GM12878 (cell line): ENCODE measurements around the gene FGR. TPM values are rescaled to one million over a fixed set of nuclear protein-coding genes. Genes with fewer than 3 reads are reported as not detected.

Source experiments
- EED ChIP-seq: sonication (generic); IDR thresholded peaks from 2 replicates; pipeline ENCODE4 v1.6.1; 2016; ENCODE audit warnings: antibody characterized with exemption, low read depth
- EGR1 ChIP-seq, 2 experiments: IDR thresholded peaks; 1 replicate in 1 of 2; 2 replicates in 1 of 2; pipeline ENCODE4 v1.6.1; 2011 to 2012; ENCODE audit warnings: low read depth in 2 of 2, low read length in 2 of 2, borderline replicate concordance in 1 of 2, mild to moderate bottlenecking in 1 of 2, moderate library complexity in 1 of 2
- IKZF2 ChIP-seq, 2 experiments: fragments of 450-650 bp; IDR thresholded peaks; 2 replicates each; pipeline ENCODE4 v1.6.1; 2017; ENCODE audit warnings: mild to moderate bottlenecking in 2 of 2, moderate library complexity in 2 of 2
- NFYB ChIP-seq: IDR thresholded peaks from 2 replicates; pipeline ENCODE4 v1.6.1; 2011; ENCODE audit warnings: low read depth, mild to moderate bottlenecking, low read length, improper control_type of control experiment, moderate library complexity; ENCODE audit not compliant: insufficient read depth
- POU2F2 ChIP-seq: IDR thresholded peaks from 3 replicates; pipeline ENCODE4 v1.6.1; 2011; ENCODE audit warnings: low read depth, mild to moderate bottlenecking, low read length, borderline replicate concordance
- SP1 ChIP-seq: IDR thresholded peaks from one replicate; pipeline ENCODE4 v1.6.1; 2011; ENCODE audit warnings: low read depth, low read length
- YBX1 ChIP-seq: fragments of 450-650 bp; IDR thresholded peaks from 2 replicates; pipeline ENCODE4 v1.6.1; 2016; ENCODE audit warnings: antibody characterized with exemption
- polyA plus RNA-seq, 11 experiments: library from polyadenylated mRNA; depleted of rRNA in 4 of 11; unstranded in 6 of 11; stranded (reverse) in 5 of 11; fragments of >200 nt; fragmentation: Nextera tagmentation in 4 of 11; fragmentation: Illumina TruSeq in 1 of 11; extraction: Ambion mirVana in 4 of 11; extraction: Trizol in 1 of 11; gene quantifications; 1 replicate in 1 of 11; 2 replicates in 10 of 11; pipeline versions ENCODE4 v1.2.1 to v1.2.3, GENCODE V29; 2011 to 2016; ENCODE audit warnings: inconsistent platforms in 2 of 11, missing spikeins in 2 of 11, low read depth in 1 of 11
- total RNA-seq, 4 experiments: library from RNA; depleted of rRNA in 3 of 4; stranded (reverse); fragments of >200 nt in 3 of 4; fragmentation: Illumina TruSeq in 1 of 4; extraction: Trizol in 1 of 4; gene quantifications; 2 replicates each; pipeline versions ENCODE4 v1.2.1 to v1.2.3, GENCODE V29; 2013 to 2021
- TF ChIP-seq, protein P1 (sequence below): IDR thresholded peaks from 2 replicates; pipeline ENCODE4 v1.6.1; 2011; ENCODE audit warnings: borderline replicate concordance, low read depth, mild to moderate bottlenecking, moderate library complexity, mixed read lengths, low read length; ENCODE audit not compliant: insufficient read depth; ENCODE audit errors: extremely low read length
- TF ChIP-seq, protein P2 (sequence below): fragments of 450-650 bp; conservative IDR thresholded peaks from 2 replicates; pipeline ENCODE4 v1.6.1; 2017; ENCODE audit warnings: mild to moderate bottlenecking, moderate library complexity
- TF ChIP-seq, protein P3 (sequence below): fragments of 450-650 bp; IDR thresholded peaks from 2 replicates; pipeline ENCODE4 v1.6.1; 2016; ENCODE audit warnings: mild to moderate bottlenecking, moderate library complexity, borderline replicate concordance
- TF ChIP-seq, protein P4 (sequence below), 3 experiments: IDR thresholded peaks in 2 of 3; conservative IDR thresholded peaks in 1 of 3; 2 replicates each; pipeline ENCODE4 v1.5.1; 2011; ENCODE audit warnings: low read depth in 3 of 3, low read length in 3 of 3, mild to moderate bottlenecking in 3 of 3, control low read depth in 2 of 3, moderate library complexity in 2 of 3, inconsistent platforms in 1 of 3, mixed read lengths in 1 of 3; ENCODE audit not compliant: control insufficient read depth in 2 of 3, insufficient read depth in 1 of 3; ENCODE audit errors: extremely low read depth in 1 of 3
- TF ChIP-seq, protein P5 (sequence below): fragments of 450-650 bp; IDR thresholded peaks from 2 replicates; pipeline ENCODE4 v1.6.1; 2017; ENCODE audit warnings: mild to moderate bottlenecking, moderate library complexity

FGR gene
- total and polyA plus RNA-seq, 10 of the 15 experiments (the other 5 are each of a cell fraction or from before 2014, with no cell fraction given) = 10.9 to 193 (median 74.7) TPM

DNA sequence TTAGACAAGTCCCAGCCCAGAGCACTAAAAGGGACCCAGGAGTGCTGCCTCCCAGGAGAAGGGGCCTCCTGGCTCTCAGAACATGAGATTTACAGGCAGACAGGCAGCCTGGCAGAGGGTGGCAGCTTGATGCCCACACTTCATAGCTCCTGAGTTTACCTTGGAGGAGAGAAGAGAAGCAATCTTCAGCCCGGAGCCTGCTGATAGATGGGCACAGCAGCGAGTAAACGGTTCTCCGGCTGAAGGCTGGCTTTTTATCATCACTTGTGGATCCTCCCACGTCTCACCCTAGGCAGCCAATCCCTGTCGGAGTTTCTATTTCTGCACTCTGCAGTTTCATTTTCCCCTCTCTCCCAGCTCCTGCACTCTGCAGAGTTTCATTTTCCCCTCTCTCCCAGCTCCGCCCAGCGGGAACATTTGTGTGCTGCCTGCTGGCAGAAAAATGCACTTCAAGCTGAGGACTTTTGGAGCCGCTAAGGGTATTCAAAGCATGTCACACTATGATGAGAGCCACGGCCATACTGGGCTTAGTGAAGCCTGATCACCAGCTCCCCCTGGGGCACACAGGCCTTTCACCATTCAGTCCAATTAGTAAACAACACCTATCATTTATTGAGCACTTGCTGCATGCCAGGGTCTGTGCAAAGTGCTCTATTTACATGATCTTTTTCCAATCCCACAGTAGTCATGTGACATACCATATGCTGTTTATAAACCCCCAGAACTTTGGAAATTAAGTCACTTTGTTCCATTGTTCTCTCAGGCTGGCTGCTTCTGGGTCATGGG lies 37.2 kb upstream of the FGR start, which contains the start of gene IFI6 (continued):
- peak; percentile 62; the same call in 1 of the 3 replicates for TF ChIP-seq POU2F2
- no peak for TF ChIP-seq YBX1
- TF ChIP-seq, protein P1, sequence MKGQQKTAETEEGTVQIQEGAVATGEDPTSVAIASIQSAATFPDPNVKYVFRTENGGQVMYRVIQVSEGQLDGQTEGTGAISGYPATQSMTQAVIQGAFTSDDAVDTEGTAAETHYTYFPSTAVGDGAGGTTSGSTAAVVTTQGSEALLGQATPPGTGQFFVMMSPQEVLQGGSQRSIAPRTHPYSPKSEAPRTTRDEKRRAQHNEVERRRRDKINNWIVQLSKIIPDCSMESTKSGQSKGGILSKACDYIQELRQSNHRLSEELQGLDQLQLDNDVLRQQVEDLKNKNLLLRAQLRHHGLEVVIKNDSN = no peak
- TF ChIP-seq, protein P2, sequence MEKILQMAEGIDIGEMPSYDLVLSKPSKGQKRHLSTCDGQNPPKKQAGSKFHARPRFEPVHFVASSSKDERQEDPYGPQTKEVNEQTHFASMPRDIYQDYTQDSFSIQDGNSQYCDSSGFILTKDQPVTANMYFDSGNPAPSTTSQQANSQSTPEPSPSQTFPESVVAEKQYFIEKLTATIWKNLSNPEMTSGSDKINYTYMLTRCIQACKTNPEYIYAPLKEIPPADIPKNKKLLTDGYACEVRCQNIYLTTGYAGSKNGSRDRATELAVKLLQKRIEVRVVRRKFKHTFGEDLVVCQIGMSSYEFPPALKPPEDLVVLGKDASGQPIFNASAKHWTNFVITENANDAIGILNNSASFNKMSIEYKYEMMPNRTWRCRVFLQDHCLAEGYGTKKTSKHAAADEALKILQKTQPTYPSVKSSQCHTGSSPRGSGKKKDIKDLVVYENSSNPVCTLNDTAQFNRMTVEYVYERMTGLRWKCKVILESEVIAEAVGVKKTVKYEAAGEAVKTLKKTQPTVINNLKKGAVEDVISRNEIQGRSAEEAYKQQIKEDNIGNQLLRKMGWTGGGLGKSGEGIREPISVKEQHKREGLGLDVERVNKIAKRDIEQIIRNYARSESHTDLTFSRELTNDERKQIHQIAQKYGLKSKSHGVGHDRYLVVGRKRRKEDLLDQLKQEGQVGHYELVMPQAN = 0 out of 2 replicates have a peak, but pooled peaks have one; percentile 21
- TF ChIP-seq, protein P3, sequence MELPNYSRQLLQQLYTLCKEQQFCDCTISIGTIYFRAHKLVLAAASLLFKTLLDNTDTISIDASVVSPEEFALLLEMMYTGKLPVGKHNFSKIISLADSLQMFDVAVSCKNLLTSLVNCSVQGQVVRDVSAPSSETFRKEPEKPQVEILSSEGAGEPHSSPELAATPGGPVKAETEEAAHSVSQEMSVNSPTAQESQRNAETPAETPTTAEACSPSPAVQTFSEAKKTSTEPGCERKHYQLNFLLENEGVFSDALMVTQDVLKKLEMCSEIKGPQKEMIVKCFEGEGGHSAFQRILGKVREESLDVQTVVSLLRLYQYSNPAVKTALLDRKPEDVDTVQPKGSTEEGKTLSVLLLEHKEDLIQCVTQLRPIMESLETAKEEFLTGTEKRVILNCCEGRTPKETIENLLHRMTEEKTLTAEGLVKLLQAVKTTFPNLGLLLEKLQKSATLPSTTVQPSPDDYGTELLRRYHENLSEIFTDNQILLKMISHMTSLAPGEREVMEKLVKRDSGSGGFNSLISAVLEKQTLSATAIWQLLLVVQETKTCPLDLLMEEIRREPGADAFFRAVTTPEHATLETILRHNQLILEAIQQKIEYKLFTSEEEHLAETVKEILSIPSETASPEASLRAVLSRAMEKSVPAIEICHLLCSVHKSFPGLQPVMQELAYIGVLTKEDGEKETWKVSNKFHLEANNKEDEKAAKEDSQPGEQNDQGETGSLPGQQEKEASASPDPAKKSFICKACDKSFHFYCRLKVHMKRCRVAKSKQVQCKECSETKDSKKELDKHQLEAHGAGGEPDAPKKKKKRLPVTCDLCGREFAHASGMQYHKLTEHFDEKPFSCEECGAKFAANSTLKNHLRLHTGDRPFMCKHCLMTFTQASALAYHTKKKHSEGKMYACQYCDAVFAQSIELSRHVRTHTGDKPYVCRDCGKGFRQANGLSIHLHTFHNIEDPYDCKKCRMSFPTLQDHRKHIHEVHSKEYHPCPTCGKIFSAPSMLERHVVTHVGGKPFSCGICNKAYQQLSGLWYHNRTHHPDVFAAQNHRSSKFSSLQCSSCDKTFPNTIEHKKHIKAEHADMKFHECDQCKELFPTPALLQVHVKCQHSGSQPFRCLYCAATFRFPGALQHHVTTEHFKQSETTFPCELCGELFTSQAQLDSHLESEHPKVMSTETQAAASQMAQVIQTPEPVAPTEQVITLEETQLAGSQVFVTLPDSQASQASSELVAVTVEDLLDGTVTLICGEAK = no peak
- TF ChIP-seq, protein P4, sequence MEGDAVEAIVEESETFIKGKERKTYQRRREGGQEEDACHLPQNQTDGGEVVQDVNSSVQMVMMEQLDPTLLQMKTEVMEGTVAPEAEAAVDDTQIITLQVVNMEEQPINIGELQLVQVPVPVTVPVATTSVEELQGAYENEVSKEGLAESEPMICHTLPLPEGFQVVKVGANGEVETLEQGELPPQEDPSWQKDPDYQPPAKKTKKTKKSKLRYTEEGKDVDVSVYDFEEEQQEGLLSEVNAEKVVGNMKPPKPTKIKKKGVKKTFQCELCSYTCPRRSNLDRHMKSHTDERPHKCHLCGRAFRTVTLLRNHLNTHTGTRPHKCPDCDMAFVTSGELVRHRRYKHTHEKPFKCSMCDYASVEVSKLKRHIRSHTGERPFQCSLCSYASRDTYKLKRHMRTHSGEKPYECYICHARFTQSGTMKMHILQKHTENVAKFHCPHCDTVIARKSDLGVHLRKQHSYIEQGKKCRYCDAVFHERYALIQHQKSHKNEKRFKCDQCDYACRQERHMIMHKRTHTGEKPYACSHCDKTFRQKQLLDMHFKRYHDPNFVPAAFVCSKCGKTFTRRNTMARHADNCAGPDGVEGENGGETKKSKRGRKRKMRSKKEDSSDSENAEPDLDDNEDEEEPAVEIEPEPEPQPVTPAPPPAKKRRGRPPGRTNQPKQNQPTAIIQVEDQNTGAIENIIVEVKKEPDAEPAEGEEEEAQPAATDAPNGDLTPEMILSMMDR (IDR thresholded peaks at IDR 0.05 in 2 of 3, conservative IDR thresholded peaks at IDR 0.05 in 1 of 3; ENCODE audit: control insufficient read depth in 2 of 3, extremely low read depth in 1 of 3, insufficient read depth in 1 of 3, low read depth in 3 of 3, low read length in 3 of 3) = peak; percentile 35 to 39 (median 38); a peak in 3 of 6 replicates
- TF ChIP-seq, protein P5, sequence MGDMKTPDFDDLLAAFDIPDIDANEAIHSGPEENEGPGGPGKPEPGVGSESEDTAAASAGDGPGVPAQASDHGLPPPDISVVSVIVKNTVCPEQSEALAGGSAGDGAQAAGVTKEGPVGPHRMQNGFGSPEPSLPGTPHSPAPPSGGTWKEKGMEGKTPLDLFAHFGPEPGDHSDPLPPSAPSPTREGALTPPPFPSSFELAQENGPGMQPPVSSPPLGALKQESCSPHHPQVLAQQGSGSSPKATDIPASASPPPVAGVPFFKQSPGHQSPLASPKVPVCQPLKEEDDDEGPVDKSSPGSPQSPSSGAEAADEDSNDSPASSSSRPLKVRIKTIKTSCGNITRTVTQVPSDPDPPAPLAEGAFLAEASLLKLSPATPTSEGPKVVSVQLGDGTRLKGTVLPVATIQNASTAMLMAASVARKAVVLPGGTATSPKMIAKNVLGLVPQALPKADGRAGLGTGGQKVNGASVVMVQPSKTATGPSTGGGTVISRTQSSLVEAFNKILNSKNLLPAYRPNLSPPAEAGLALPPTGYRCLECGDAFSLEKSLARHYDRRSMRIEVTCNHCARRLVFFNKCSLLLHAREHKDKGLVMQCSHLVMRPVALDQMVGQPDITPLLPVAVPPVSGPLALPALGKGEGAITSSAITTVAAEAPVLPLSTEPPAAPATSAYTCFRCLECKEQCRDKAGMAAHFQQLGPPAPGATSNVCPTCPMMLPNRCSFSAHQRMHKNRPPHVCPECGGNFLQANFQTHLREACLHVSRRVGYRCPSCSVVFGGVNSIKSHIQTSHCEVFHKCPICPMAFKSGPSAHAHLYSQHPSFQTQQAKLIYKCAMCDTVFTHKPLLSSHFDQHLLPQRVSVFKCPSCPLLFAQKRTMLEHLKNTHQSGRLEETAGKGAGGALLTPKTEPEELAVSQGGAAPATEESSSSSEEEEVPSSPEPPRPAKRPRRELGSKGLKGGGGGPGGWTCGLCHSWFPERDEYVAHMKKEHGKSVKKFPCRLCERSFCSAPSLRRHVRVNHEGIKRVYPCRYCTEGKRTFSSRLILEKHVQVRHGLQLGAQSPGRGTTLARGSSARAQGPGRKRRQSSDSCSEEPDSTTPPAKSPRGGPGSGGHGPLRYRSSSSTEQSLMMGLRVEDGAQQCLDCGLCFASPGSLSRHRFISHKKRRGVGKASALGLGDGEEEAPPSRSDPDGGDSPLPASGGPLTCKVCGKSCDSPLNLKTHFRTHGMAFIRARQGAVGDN = no peak
- TF ChIP-seq EGR1 (IDR thresholded peaks at IDR 0.05; ENCODE audit: borderline replicate concordance in 1 of 2, low read depth in 2 of 2, low read length in 2 of 2) = peak in 1 of 2 experiments; percentile 63; a peak in 1 of 3 replicates
- peak; percentile 88 for TF ChIP-seq EED
- TF ChIP-seq IKZF2 (IDR thresholded peaks at IDR 0.05) = peak; percentile 90
- TF ChIP-seq NFYB = peak; percentile 84
- no peak for TF ChIP-seq SP1
